ENCODE data around the gene PYY. TPM values are rescaled to one million over a fixed set of nuclear protein-coding genes. Genes with fewer than 3 reads are reported as not detected.

PYY gene
- polyA plus RNA-seq, 1 donor from 2014 or later = not detected

- no peaks in the 10 kb centered on the region for H3K9me2 ChIP-seq (ENCODE audit: insufficient read depth, low read length)
- no peaks in the 10 kb centered on the region for H4K20me1 ChIP-seq (ENCODE audit: insufficient read depth)
- H3K4me3 ChIP-seq (ENCODE audit: low read length) = no peak overlapping the region
- no peaks in the 10 kb centered on the region for H3K79me2 ChIP-seq (replicated peaks; ENCODE audit: insufficient read depth, low read length)
- H2AFZ ChIP-seq (ENCODE audit: low read depth, low read length) = no peak overlapping the region
- no peak overlapping the region for H3K4me2 ChIP-seq (ENCODE audit: low read length)
- TF ChIP-seq RAD21 (conservative IDR thresholded peaks at IDR 0.05) (no peak), TAF1 (IDR thresholded peaks at IDR 0.05; ENCODE audit: low read depth) (no peak), SMC3 (conservative IDR thresholded peaks at IDR 0.05; ENCODE audit: poor library complexity) (no peak)
- TF ChIP-seq, protein P1, sequence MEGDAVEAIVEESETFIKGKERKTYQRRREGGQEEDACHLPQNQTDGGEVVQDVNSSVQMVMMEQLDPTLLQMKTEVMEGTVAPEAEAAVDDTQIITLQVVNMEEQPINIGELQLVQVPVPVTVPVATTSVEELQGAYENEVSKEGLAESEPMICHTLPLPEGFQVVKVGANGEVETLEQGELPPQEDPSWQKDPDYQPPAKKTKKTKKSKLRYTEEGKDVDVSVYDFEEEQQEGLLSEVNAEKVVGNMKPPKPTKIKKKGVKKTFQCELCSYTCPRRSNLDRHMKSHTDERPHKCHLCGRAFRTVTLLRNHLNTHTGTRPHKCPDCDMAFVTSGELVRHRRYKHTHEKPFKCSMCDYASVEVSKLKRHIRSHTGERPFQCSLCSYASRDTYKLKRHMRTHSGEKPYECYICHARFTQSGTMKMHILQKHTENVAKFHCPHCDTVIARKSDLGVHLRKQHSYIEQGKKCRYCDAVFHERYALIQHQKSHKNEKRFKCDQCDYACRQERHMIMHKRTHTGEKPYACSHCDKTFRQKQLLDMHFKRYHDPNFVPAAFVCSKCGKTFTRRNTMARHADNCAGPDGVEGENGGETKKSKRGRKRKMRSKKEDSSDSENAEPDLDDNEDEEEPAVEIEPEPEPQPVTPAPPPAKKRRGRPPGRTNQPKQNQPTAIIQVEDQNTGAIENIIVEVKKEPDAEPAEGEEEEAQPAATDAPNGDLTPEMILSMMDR (IDR thresholded peaks at IDR 0.05; ENCODE audit: poor library complexity, severe bottlenecking) = no peak
- TF ChIP-seq, protein P2, sequence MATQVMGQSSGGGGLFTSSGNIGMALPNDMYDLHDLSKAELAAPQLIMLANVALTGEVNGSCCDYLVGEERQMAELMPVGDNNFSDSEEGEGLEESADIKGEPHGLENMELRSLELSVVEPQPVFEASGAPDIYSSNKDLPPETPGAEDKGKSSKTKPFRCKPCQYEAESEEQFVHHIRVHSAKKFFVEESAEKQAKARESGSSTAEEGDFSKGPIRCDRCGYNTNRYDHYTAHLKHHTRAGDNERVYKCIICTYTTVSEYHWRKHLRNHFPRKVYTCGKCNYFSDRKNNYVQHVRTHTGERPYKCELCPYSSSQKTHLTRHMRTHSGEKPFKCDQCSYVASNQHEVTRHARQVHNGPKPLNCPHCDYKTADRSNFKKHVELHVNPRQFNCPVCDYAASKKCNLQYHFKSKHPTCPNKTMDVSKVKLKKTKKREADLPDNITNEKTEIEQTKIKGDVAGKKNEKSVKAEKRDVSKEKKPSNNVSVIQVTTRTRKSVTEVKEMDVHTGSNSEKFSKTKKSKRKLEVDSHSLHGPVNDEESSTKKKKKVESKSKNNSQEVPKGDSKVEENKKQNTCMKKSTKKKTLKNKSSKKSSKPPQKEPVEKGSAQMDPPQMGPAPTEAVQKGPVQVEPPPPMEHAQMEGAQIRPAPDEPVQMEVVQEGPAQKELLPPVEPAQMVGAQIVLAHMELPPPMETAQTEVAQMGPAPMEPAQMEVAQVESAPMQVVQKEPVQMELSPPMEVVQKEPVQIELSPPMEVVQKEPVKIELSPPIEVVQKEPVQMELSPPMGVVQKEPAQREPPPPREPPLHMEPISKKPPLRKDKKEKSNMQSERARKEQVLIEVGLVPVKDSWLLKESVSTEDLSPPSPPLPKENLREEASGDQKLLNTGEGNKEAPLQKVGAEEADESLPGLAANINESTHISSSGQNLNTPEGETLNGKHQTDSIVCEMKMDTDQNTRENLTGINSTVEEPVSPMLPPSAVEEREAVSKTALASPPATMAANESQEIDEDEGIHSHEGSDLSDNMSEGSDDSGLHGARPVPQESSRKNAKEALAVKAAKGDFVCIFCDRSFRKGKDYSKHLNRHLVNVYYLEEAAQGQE (IDR thresholded peaks at IDR 0.05; ENCODE audit: borderline replicate concordance) = no peak
- no peaks in the 10 kb centered on the region for H3K36me3 ChIP-seq (ENCODE audit: insufficient read depth, low read length)
- no peak overlapping the region for H3K9ac ChIP-seq (ENCODE audit: low read length)
- no peaks in the 10 kb centered on the region for H3F3A ChIP-seq (ENCODE audit: insufficient read depth, low read length, poor library complexity, severe bottlenecking)
- no peak overlapping the region for H3K27ac ChIP-seq (ENCODE audit: low read length)
- H3K27me3 ChIP-seq (ENCODE audit: insufficient read depth, low read depth, low read length) = no peaks in the 10 kb centered on the region
- H3K9me3 ChIP-seq (ENCODE audit: low read length) = no peaks in the 10 kb centered on the region
Observed at GRCh38 chr17:43916385-43916784, 37.4 kb downstream of the PYY start.

GRCh38 chr17:43915559-43915958 is 38.2 kb downstream of the PYY start:
- Histone ChIP-seq H2AFZ (ENCODE audit: low read depth, low read length) (no peak overlapping the region), H3K9me2 (ENCODE audit: insufficient read depth, low read length) (no peaks in the 10 kb centered on the region), H3K9ac (ENCODE audit: low read length) (no peak overlapping the region), H3K9me3 (ENCODE audit: low read length) (no peaks in the 10 kb centered on the region), H3K27ac (ENCODE audit: low read length) (no peak overlapping the region), H3K36me3 (ENCODE audit: insufficient read depth, low read length) (no peaks in the 10 kb centered on the region), H3K4me3 (ENCODE audit: low read length) (no peak overlapping the region), H3F3A (ENCODE audit: insufficient read depth, low read length, poor library complexity, severe bottlenecking) (no peaks in the 10 kb centered on the region), H4K20me1 (ENCODE audit: insufficient read depth) (no peaks in the 10 kb centered on the region), H3K4me2 (ENCODE audit: low read length) (no peak overlapping the region), H3K79me2 (replicated peaks; ENCODE audit: insufficient read depth, low read length) (no peaks in the 10 kb centered on the region), H3K27me3 (ENCODE audit: insufficient read depth, low read depth, low read length) (no peaks in the 10 kb centered on the region)
- TF ChIP-seq SMC3 (conservative IDR thresholded peaks at IDR 0.05; ENCODE audit: poor library complexity) = no peak
- no peak for TF ChIP-seq RAD21 (conservative IDR thresholded peaks at IDR 0.05)
- TF ChIP-seq, protein P2 (IDR thresholded peaks at IDR 0.05; ENCODE audit: borderline replicate concordance) = no peak
- no peak for TF ChIP-seq EZH2 (IDR thresholded peaks at IDR 0.05; ENCODE audit: borderline replicate concordance, insufficient read depth, low read length, poor library complexity, severe bottlenecking)
- TF ChIP-seq, protein P1 (IDR thresholded peaks at IDR 0.05; ENCODE audit: poor library complexity, severe bottlenecking) = no peak
- no peak for TF ChIP-seq TAF1 (IDR thresholded peaks at IDR 0.05; ENCODE audit: low read depth)

Data from neural cell (in vitro differentiated cells).